IPS DF 6.9 (cell line): Measurements from ENCODE around the gene KIAA1958.

ENCODE experiments used
- DNase-seq: peaks from one replicate; pipeline ENCODE4 v3.0.0-alpha.2; 2013; ENCODE audit warnings: low read depth, low spot score
- H3K27ac ChIP-seq: one replicate; pipeline ENCODE4 v1.5.1; 2013; ENCODE audit warnings: low read length, control low read depth
- H3K27me3 ChIP-seq: 2 replicates; pipeline ENCODE4 v1.6.1; 2013; ENCODE audit warnings: mild to moderate bottlenecking, low read length; ENCODE audit not compliant: control insufficient read depth, insufficient read depth
- H3K36me3 ChIP-seq: 2 replicates; pipeline ENCODE4 v1.6.1; 2013; ENCODE audit warnings: low read length; ENCODE audit not compliant: control insufficient read depth, insufficient read depth
- H3K4me1 ChIP-seq: 2 replicates; pipeline ENCODE4 v1.6.1; 2013; ENCODE audit warnings: low read length; ENCODE audit not compliant: control insufficient read depth, insufficient read depth
- H3K4me3 ChIP-seq: 2 replicates; pipeline ENCODE4 v1.5.1; 2013; ENCODE audit warnings: mild to moderate bottlenecking, low read length
- H3K9me3 ChIP-seq: 2 replicates; pipeline ENCODE4 v1.6.1; 2013; ENCODE audit warnings: low read length, inconsistent platforms; ENCODE audit not compliant: control insufficient read depth, insufficient read depth
- WGBS: extraction: QIAGEN DNeasy Blood & Tissue Kit; methylation state at CpG from one replicate; pipeline ENCODE4 v1.1.7; 2013; ENCODE audit warnings: mixed read lengths, missing lambda C conversion rate; ENCODE audit not compliant: insufficient read length, insufficient coverage; 5-methylcytosine and 5-hydroxymethylcytosine counted together

The KIAA1958 gene

GRCh38 chr9:112542593-112543292 is 56.1 kb downstream of the KIAA1958 start:
- no CpG with 5 or more reads among the region's 1 CpG for WGBS

DNA sequence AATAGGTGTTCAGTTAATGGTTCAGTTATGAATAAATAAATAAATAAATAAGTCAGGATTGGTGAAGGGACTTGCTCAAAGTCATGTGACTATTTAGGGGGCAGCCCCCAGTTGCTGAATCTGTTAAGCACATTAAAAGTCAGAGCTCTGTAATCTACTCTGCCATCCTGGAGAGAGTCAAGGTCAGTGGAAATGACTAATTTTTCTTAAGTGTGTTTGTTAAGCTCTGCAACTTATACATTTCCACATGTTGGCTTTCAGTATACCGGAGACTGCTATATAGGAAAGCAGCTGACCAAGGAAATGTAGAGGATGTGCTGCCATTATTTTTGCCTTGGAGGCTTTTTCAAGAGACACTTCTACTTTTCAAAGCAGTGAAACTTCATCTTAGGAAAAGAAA is 57.9 kb downstream of the KIAA1958 start:
- DNase-seq: no peak
- Histone ChIP-seq H3K36me3 (no peaks in the 10 kb centered on the region), H3K9me3 (no peaks in the 10 kb centered on the region), H3K4me3 (no peak overlapping the region), H3K27ac (no peak overlapping the region), H3K27me3 (no peaks in the 10 kb centered on the region), H3K4me1 (0 out of 2 replicates have a peak, but pooled peaks cover 2% of the 10 kb centered on the region)
- WGBS: no CpG with 5 or more reads among the region's 1 CpG

More at GRCh38 chr9:112542593-112543292, 56.1 kb downstream of the KIAA1958 start:
- H3K4me3 ChIP-seq: no peak overlapping the region
- H3K27me3 ChIP-seq: no peaks in the 10 kb centered on the region
- H3K4me1 ChIP-seq: 0 out of 2 replicates have a peak, but pooled peaks cover 2% of the 10 kb centered on the region
- no peak overlapping the region for H3K27ac ChIP-seq
- no peaks in the 10 kb centered on the region for H3K9me3 ChIP-seq
- H3K36me3 ChIP-seq: no peaks in the 10 kb centered on the region
- no peak for DNase-seq

DNA sequence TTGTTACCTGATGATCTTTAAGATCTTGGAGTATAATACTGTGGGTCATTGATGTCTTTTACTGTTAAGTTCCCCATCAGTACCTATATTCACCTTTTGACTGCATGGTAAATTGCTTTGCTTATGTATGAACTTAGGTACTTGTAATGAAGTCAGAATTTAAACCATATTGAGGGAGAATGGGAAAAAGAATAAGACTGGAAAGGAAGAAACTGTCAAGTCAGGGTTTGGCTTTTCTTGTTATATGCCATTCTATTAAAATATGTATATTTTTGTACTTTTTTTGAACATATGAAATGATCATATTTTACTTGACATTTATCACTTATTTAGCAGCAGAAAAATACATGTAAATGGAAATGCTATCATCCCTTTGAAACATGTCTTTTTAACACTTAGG is 58.6 kb downstream of the KIAA1958 start:
- no peaks in the 10 kb centered on the region for H3K9me3 ChIP-seq
- no peak overlapping the region for H3K4me3 ChIP-seq
- no peak overlapping the region for H3K27ac ChIP-seq
- H3K4me1 ChIP-seq: peaks cover 4% of the 10 kb centered on the region; the same call in 1 of the 2 replicates
- no peaks in the 10 kb centered on the region for H3K27me3 ChIP-seq
- DNase-seq: no peak
- no peaks in the 10 kb centered on the region for H3K36me3 ChIP-seq

DNA sequence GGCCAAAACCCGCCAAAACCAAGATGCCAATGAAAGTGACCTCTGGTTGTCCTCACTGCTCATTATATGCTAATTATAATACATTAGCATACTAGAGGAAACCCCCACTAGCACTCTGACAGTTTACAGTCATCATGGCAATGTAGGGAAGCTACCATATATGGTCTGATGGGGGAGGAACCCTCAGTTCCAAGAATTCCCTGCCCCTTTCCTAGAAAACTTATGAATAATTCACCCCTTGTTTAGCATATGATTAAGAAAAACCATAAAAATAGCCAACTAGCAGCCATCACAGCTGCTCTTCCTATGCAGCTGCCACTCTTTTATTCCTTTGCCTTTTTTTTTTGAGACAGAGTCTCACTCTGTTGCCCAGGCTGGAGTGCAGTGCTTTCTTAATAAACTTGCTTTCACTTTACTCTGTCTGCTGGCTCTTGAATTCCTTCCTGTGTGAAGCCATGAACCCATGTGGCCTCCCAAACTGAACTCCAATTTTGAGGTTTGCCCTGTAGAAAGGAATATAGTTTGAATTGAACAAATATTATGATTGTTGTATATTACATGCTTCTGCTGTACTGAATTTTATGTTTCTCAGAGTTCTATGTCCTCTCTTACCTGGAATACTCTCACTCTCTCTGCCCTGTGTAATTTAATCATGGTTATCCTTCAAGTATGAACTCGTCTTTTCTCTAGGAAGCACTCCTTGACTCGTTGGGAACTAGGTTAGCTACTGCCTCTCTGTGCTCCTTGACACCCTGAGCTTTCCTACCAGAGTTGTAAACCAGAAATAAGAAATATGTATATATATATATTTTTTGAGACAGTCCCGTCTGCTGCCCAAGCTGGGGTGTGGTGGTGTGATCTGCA is 59.8 kb downstream of the KIAA1958 start:
- WGBS: no CpG with 5 or more reads among the region's 4 CpGs
- H3K27me3 ChIP-seq: no peaks in the 10 kb centered on the region
- H3K36me3 ChIP-seq: no peaks in the 10 kb centered on the region
- DNase-seq: no peak
- no peak overlapping the region for H3K27ac ChIP-seq
- no peak overlapping the region for H3K4me3 ChIP-seq
- no peaks in the 10 kb centered on the region for H3K9me3 ChIP-seq
- H3K4me1 ChIP-seq: peaks cover 6% of the 10 kb centered on the region; the same call in 1 of the 2 replicates

GRCh38 chr9:112548051-112548440 is 61.4 kb downstream of the KIAA1958 start:
- peaks cover 10% of the 10 kb centered on the region; the same call in 1 of the 2 replicates for H3K4me1 ChIP-seq
- no peak overlapping the region for H3K27ac ChIP-seq
- no CpG with 5 or more reads among the region's 4 CpGs for WGBS
- DNase-seq: no peak
- H3K9me3 ChIP-seq: no peaks in the 10 kb centered on the region
- H3K27me3 ChIP-seq: no peaks in the 10 kb centered on the region
- H3K36me3 ChIP-seq: no peaks in the 10 kb centered on the region
- H3K4me3 ChIP-seq: no peak overlapping the region

DNA sequence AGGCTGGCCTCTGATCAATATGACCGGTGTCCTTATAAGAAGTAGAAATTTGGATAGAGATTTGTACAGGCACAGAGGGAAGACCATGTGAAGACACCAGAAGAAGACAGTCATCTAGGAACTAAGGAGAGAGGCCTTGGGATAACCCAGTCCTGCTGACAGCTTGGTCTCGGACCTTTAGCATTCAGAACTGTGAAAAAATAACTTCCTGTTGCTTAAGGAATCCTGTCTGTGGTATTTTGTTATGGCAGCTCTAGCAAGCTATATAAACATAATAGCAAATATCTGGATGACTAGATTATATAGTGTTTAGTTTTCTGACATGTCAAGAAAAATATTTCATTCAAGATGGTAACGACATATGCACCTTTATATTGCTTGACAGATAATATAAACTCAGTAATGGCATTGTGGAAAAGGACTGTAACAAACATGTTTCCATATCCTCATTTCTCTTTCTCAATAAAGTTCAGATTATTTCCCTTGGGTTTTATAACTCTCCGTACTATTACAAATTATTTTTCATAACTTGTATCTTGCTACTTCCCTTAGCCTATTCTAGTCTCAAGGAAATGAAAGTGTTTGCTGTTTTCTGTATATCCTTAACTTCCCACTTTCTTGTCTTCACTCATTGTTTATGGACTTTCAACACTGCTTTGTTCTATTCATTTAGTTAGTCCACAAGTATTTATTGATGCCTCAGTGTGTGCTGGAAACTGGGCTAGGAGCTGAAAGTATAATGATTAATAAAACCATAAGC is 62.4 kb downstream of the KIAA1958 start:
- WGBS: 100% methylated on average over 1 of the region's 4 CpGs
- Histone ChIP-seq H3K27ac (no peak overlapping the region), H3K9me3 (no peaks in the 10 kb centered on the region), H3K36me3 (no peaks in the 10 kb centered on the region), H3K27me3 (no peaks in the 10 kb centered on the region), H3K4me3 (no peak overlapping the region), H3K4me1 (peaks cover 10% of the 10 kb centered on the region; the same call in 1 of the 2 replicates)
- DNase-seq: no peak

DNA sequence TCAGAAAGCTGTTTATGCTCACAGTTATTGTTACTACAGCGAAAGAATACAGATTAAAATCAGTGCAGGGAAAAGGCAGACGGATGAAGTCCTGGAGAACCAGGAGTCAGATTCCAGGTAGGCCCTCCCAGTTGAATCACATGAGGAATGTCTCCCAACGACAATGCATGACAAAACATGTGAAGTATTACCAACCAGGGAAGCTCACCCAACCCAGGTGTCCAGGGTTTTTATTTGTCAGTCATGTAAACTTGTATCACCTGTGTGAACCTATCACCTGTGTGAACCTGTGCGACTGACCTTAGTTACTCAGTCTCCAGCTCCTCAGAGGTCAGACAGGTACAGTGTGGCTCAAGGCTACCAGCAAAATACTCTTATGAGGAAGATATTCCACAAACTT is 63.9 kb downstream of the KIAA1958 start:
- H3K4me3 ChIP-seq: no peak overlapping the region
- H3K9me3 ChIP-seq: no peaks in the 10 kb centered on the region
- DNase-seq: no peak
- no peak overlapping the region for H3K27ac ChIP-seq
- no peaks in the 10 kb centered on the region for H3K36me3 ChIP-seq
- no peaks in the 10 kb centered on the region for H3K27me3 ChIP-seq
- H3K4me1 ChIP-seq: peaks cover 10% of the 10 kb centered on the region; the same call in 1 of the 2 replicates
- WGBS: no CpG with 5 or more reads among the region's 4 CpGs

DNA sequence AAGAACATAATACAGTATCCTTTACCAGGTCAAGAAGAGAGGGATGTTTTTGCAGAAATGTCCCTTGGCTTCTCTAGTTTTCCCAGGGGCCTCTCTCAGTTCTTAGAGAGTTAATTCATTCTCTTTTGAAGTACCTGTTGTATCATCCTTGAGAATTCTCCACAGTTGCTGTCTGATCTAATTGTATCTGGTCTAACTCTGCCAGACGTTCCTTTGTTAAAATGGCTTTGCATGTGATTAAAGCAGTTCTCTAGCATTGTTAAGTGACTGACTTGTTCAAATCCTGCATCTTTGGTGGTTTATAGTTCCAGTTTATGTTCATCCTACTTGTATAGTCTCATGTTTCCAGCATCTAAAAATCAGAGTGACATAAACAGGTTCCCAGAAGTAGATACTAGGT is 65.0 kb downstream of the KIAA1958 start:
- no peaks in the 10 kb centered on the region for H3K9me3 ChIP-seq
- no peak for DNase-seq
- no CpG with 5 or more reads among the region's 1 CpG for WGBS
- no peak overlapping the region for H3K27ac ChIP-seq
- no peaks in the 10 kb centered on the region for H3K36me3 ChIP-seq
- peaks cover 10% of the 10 kb centered on the region; the same call in 1 of the 2 replicates for H3K4me1 ChIP-seq
- H3K27me3 ChIP-seq: no peaks in the 10 kb centered on the region
- no peak overlapping the region for H3K4me3 ChIP-seq

DNA sequence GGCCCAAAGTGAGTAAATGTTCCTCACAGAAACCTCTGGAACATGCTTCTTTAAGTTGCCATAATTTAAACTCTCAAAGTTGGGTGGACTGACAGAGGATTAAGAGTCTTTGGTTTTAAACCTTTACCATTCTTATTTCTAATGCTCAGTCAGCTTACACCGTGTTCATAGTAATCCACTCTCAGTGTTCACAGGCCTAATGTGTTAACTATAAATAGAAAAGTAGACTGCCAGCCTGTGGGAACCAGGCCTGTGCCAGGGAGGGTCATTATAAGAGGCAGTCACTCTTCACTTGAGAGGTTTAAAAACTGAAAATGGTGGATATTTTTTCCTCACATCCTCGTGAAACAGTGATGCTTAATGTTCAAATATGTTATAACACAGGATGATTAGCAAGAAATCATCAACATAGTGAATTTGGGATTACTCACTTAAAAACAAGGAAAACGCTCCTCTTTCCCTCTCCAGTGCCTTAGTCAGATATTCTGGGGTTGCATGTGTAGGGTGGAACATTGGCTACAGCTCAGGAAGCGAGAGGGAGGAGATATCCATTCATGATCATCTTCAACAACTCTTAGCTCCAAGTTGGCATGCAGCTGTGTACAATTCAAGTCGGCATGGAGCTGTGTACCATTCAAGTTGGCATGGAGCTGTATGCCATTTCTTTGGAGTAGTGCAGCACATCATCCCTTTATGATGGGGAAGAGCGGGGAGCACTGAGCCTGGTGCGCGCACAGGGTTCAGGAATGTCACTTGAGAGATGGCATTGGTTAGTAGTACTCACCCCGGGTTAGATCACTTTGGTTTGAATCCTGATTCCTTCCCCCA is 65.8 kb downstream of the KIAA1958 start:
- no CpG with 5 or more reads among the region's 9 CpGs for WGBS
- Histone ChIP-seq H3K27ac (no peak overlapping the region), H3K9me3 (no peaks in the 10 kb centered on the region), H3K4me1 (peaks cover 8% of the 10 kb centered on the region; the same call in 1 of the 2 replicates), H3K36me3 (no peaks in the 10 kb centered on the region), H3K27me3 (no peaks in the 10 kb centered on the region), H3K4me3 (no peak overlapping the region)
- no peak for DNase-seq
